GM23338 (cell line): Measurements from ENCODE around the gene MAP2K3. TPM values are rescaled to one million over a fixed set of nuclear protein-coding genes. Genes with fewer than 3 reads are reported as not detected.
A peak's percentile ranks its signal among the peaks of the same experiment; 100 is the strongest.

Experiments
- ATAC-seq: fragments of 200-7000 bp; cut with Tn5 transposase; 3 replicates; pipeline ENCODE4 v1.9.1; 2020
- DNase-seq: peaks from one replicate; pipeline ENCODE4 v3.0.0-alpha.2; 2015; ENCODE audit warnings: low spot score
- H2AFZ ChIP-seq: fragments of 200-600 bp; sonication (generic); 2 replicates; pipeline ENCODE4 v1.8.0; 2016; ENCODE audit warnings: antibody characterized with exemption, mild to moderate bottlenecking, moderate library complexity
- H3F3A ChIP-seq: fragments of 200-600 bp; sonication (generic); replicated peaks from 2 replicates; pipeline ENCODE4 v1.8.0; 2017; ENCODE audit warnings: antibody characterized with exemption, mixed run types, low read depth
- H3K27ac ChIP-seq: fragments of 200-600 bp; sonication (generic); 2 replicates; pipeline ENCODE4 v1.6.1; 2016; ENCODE audit warnings: low read depth
- H3K27me3 ChIP-seq: fragments of 200-600 bp; sonication (generic); 2 replicates; pipeline ENCODE4 v1.8.0; 2016; ENCODE audit warnings: mild to moderate bottlenecking, mixed run types, moderate library complexity; ENCODE audit not compliant: insufficient read depth
- H3K36me3 ChIP-seq: fragments of 200-600 bp; sonication (generic); 2 replicates; pipeline ENCODE4 v1.8.0; 2016; ENCODE audit warnings: mild to moderate bottlenecking; ENCODE audit not compliant: insufficient read depth
- H3K4me1 ChIP-seq: fragments of 200-600 bp; sonication (generic); 2 replicates; pipeline ENCODE4 v1.8.0; 2016; ENCODE audit warnings: mild to moderate bottlenecking, moderate library complexity; ENCODE audit not compliant: insufficient read depth
- H3K4me2 ChIP-seq: fragments of 200-600 bp; sonication (generic); 2 replicates; pipeline ENCODE4 v1.7.1; 2017; ENCODE audit warnings: mixed run types
- H3K4me3 ChIP-seq: fragments of 200-600 bp; sonication (generic); 2 replicates; pipeline ENCODE4 v1.6.1; 2016; ENCODE audit warnings: mixed run types
- H3K79me2 ChIP-seq: fragments of 200-600 bp; sonication (generic); replicated peaks from 2 replicates; pipeline ENCODE4 v1.8.0; 2017; ENCODE audit warnings: mild to moderate bottlenecking; ENCODE audit not compliant: insufficient read depth
- H3K9me2 ChIP-seq: fragments of 200-600 bp; sonication (generic); 2 replicates; pipeline ENCODE4 v1.8.0; 2017; ENCODE audit not compliant: insufficient read depth
- H4K20me1 ChIP-seq: fragments of 200-600 bp; sonication (generic); replicated peaks from 2 replicates; pipeline ENCODE4 v1.8.0; 2017; ENCODE audit warnings: mild to moderate bottlenecking; ENCODE audit not compliant: insufficient read depth
- H3K27ac Mint-ChIP-seq: 2 replicates; pipeline ENCODE4 v1.8.0; 2020; ENCODE audit warnings: inconsistent platforms, mild to moderate bottlenecking, moderate library complexity, mixed read lengths
- H3K27me3 Mint-ChIP-seq: 3 replicates; pipeline ENCODE4 v1.8.0; 2022; ENCODE audit warnings: low read depth, mild to moderate bottlenecking, moderate library complexity, mixed read lengths, inconsistent platforms; ENCODE audit not compliant: insufficient read depth, poor library complexity
- H3K36me3 Mint-ChIP-seq: 3 replicates; pipeline ENCODE4 v1.8.0; 2021; ENCODE audit warnings: low read depth, mild to moderate bottlenecking, inconsistent platforms, moderate library complexity, mixed read lengths
- H3K4me1 Mint-ChIP-seq: 3 replicates; pipeline ENCODE4 v1.8.0; 2020; ENCODE audit warnings: mild to moderate bottlenecking, inconsistent platforms, mixed read lengths
- H3K4me3 Mint-ChIP-seq: 3 replicates; pipeline ENCODE4 v1.8.0; 2021; ENCODE audit warnings: moderate library complexity, mild to moderate bottlenecking, inconsistent platforms, mixed read lengths
- H3K9me3 Mint-ChIP-seq: 3 replicates; pipeline ENCODE4 v1.8.0; 2020; ENCODE audit warnings: moderate library complexity, mild to moderate bottlenecking, inconsistent platforms, mixed read lengths
- CREB1 ChIP-seq: fragments of 250-450 bp; sonication (Bioruptor Pico); IDR thresholded peaks from 2 replicates; pipeline ENCODE4 v1.5.0; 2020; ENCODE audit warnings: low read depth, mild to moderate bottlenecking, moderate library complexity
- EZH2 ChIP-seq: fragments of 200-600 bp; sonication (generic); IDR thresholded peaks from one replicate; pipeline ENCODE4 v1.8.0; 2017; ENCODE audit warnings: antibody characterized with exemption, mild to moderate bottlenecking, low read depth; ENCODE audit not compliant: unreplicated experiment
- EZH2phosphoT487 ChIP-seq: fragments of 200-600 bp; sonication (generic); IDR thresholded peaks from one replicate; pipeline ENCODE4 v1.8.1; 2018; ENCODE audit warnings: antibody characterized with exemption; ENCODE audit not compliant: unreplicated experiment
- NANOG ChIP-seq: IDR thresholded peaks from 2 replicates; pipeline ENCODE4 v1.6.1; 2016; ENCODE audit warnings: antibody characterized with exemption, borderline replicate concordance
- POLR2AphosphoS5 ChIP-seq: IDR thresholded peaks from 2 replicates; pipeline ENCODE4 v1.6.1; 2016; ENCODE audit warnings: antibody characterized with exemption, low read depth
- STAT1 ChIP-seq: IDR thresholded peaks from one replicate; pipeline ENCODE4 v1.6.1; 2016; ENCODE audit warnings: antibody characterized with exemption; ENCODE audit not compliant: unreplicated experiment
- ZNF114 ChIP-seq: fragments of 250-450 bp; sonication (Bioruptor Pico); IDR thresholded peaks from 2 replicates; pipeline ENCODE4 v1.5.0; 2020; ENCODE audit warnings: mild to moderate bottlenecking, moderate library complexity
- ZNF331 ChIP-seq: fragments of 250-450 bp; sonication (Bioruptor Pico); IDR thresholded peaks from 2 replicates; pipeline ENCODE4 v1.5.0; 2020; ENCODE audit warnings: low read depth, mild to moderate bottlenecking, moderate library complexity
- polyA plus RNA-seq: library from polyadenylated mRNA; unstranded; fragments of >200 nt; fragmentation: Nextera tagmentation; extraction: Ambion mirVana; gene quantifications from 2 replicates; pipeline ENCODE4 v1.2.1, GENCODE V29; 2016
- total RNA-seq: library from RNA; depleted of rRNA; stranded (reverse); fragments of >200 nt; shearing (Covaris generic); gene quantifications from 2 replicates; pipeline ENCODE4 v1.2.3, GENCODE V29; 2014
- TF ChIP-seq, protein P1 (sequence below): IDR thresholded peaks from 2 replicates; pipeline ENCODE4 v1.6.1; 2016; ENCODE audit warnings: antibody characterized with exemption
- TF ChIP-seq, protein P2 (sequence below): fragments of 250-450 bp; sonication (Bioruptor Pico); IDR thresholded peaks from 2 replicates; pipeline ENCODE4 v1.5.0; 2020; ENCODE audit warnings: mild to moderate bottlenecking, moderate library complexity
- TF ChIP-seq, protein P3 (sequence below), 2 experiments: fragments of 200-600 bp in 1 of 2; sonication (generic) in 1 of 2; conservative IDR thresholded peaks; 2 replicates each; pipeline versions ENCODE4 v1.5.1 to v1.6.1; 2016 to 2017; ENCODE audit warnings: antibody characterized with exemption in 2 of 2, low read depth in 2 of 2, mild to moderate bottlenecking in 2 of 2, moderate library complexity in 1 of 2
- TF ChIP-seq, protein P4 (sequence below): IDR thresholded peaks from one replicate; pipeline ENCODE4 v1.6.1; 2018; ENCODE audit warnings: antibody characterized with exemption; ENCODE audit not compliant: unreplicated experiment

MAP2K3 gene
- total and polyA plus RNA-seq, 2 experiments from 2014 or later: 28.5 to 31.7 TPM

DNA sequence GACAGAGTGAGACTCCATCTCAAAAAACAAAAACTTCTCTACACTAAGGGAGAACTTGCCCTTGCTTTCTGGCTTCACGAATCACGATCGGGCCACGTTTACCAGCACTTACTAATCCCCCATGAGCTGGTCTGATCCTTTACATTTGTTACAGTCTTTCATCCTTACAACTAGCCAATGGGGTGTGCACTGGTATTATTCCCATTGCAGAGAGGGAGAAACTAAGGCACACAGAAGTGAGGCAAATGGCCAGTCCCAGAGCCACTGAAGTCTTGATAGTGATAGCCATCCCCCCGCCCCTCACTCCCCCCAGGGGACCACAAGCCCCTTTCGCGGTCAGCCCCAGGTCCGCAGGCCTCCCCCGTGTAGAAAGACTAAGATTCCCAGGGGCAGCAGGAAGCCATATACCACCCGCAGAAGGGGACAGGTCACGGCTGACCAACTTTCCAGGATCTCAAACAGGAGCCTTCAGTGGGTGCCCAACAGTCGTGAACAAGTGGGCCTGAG is 32.2 kb upstream of the MAP2K3 start:
- Mint-ChIP-seq H3K27ac (no peak overlapping the region), H3K9me3 (peaks cover 2% of the 10 kb centered on the region; the same call in 2 of the 3 replicates), H3K4me1 (peaks cover 2% of the 10 kb centered on the region; the same call in 2 of the 3 replicates), H3K4me3 (peak overlapping the region; percentile 70), H3K27me3 (peaks cover 16% of the 10 kb centered on the region), H3K36me3 (no peaks in the 10 kb centered on the region)
- TF ChIP-seq, protein P1, sequence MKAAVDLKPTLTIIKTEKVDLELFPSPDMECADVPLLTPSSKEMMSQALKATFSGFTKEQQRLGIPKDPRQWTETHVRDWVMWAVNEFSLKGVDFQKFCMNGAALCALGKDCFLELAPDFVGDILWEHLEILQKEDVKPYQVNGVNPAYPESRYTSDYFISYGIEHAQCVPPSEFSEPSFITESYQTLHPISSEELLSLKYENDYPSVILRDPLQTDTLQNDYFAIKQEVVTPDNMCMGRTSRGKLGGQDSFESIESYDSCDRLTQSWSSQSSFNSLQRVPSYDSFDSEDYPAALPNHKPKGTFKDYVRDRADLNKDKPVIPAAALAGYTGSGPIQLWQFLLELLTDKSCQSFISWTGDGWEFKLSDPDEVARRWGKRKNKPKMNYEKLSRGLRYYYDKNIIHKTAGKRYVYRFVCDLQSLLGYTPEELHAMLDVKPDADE: no peak
- TF ChIP-seq POLR2AphosphoS5 (no peak), ZNF114 (CRISPR knock-in tag) (no peak), EZH2phosphoT487 (no peak), ZNF331 (CRISPR knock-in tag) (no peak), EZH2 (no peak), CREB1 (CRISPR knock-in tag) (no peak), NANOG (no peak), STAT1 (no peak)
- TF ChIP-seq, protein P2, sequence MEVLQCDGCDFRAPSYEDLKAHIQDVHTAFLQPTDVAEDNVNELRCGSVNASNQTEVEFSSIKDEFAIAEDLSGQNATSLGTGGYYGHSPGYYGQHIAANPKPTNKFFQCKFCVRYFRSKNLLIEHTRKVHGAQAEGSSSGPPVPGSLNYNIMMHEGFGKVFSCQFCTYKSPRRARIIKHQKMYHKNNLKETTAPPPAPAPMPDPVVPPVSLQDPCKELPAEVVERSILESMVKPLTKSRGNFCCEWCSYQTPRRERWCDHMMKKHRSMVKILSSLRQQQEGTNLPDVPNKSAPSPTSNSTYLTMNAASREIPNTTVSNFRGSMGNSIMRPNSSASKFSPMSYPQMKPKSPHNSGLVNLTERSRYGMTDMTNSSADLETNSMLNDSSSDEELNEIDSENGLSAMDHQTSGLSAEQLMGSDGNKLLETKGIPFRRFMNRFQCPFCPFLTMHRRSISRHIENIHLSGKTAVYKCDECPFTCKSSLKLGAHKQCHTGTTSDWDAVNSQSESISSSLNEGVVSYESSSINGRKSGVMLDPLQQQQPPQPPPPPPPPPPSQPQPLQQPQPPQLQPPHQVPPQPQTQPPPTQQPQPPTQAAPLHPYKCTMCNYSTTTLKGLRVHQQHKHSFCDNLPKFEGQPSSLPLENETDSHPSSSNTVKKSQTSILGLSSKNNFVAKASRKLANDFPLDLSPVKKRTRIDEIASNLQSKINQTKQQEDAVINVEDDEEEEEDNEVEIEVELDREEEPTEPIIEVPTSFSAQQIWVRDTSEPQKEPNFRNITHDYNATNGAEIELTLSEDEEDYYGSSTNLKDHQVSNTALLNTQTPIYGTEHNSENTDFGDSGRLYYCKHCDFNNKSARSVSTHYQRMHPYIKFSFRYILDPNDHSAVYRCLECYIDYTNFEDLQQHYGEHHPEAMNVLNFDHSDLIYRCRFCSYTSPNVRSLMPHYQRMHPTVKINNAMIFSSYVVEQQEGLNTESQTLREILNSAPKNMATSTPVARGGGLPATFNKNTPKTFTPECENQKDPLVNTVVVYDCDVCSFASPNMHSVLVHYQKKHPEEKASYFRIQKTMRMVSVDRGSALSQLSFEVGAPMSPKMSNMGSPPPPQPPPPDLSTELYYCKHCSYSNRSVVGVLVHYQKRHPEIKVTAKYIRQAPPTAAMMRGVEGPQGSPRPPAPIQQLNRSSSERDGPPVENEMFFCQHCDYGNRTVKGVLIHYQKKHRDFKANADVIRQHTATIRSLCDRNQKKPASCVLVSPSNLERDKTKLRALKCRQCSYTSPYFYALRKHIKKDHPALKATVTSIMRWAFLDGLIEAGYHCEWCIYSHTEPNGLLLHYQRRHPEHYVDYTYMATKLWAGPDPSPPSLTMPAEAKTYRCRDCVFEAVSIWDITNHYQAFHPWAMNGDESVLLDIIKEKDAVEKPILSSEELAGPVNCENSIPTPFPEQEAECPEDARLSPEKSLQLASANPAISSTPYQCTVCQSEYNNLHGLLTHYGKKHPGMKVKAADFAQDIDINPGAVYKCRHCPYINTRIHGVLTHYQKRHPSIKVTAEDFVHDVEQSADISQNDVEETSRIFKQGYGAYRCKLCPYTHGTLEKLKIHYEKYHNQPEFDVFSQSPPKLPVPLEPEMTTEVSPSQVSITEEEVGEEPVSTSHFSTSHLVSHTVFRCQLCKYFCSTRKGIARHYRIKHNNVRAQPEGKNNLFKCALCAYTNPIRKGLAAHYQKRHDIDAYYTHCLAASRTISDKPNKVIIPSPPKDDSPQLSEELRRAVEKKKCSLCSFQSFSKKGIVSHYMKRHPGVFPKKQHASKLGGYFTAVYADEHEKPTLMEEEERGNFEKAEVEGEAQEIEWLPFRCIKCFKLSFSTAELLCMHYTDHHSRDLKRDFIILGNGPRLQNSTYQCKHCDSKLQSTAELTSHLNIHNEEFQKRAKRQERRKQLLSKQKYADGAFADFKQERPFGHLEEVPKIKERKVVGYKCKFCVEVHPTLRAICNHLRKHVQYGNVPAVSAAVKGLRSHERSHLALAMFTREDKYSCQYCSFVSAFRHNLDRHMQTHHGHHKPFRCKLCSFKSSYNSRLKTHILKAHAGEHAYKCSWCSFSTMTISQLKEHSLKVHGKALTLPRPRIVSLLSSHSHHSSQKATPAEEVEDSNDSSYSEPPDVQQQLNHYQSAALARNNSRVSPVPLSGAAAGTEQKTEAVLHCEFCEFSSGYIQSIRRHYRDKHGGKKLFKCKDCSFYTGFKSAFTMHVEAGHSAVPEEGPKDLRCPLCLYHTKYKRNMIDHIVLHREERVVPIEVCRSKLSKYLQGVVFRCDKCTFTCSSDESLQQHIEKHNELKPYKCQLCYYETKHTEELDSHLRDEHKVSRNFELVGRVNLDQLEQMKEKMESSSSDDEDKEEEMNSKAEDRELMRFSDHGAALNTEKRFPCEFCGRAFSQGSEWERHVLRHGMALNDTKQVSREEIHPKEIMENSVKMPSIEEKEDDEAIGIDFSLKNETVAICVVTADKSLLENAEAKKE: no peak
- TF ChIP-seq, protein P3, sequence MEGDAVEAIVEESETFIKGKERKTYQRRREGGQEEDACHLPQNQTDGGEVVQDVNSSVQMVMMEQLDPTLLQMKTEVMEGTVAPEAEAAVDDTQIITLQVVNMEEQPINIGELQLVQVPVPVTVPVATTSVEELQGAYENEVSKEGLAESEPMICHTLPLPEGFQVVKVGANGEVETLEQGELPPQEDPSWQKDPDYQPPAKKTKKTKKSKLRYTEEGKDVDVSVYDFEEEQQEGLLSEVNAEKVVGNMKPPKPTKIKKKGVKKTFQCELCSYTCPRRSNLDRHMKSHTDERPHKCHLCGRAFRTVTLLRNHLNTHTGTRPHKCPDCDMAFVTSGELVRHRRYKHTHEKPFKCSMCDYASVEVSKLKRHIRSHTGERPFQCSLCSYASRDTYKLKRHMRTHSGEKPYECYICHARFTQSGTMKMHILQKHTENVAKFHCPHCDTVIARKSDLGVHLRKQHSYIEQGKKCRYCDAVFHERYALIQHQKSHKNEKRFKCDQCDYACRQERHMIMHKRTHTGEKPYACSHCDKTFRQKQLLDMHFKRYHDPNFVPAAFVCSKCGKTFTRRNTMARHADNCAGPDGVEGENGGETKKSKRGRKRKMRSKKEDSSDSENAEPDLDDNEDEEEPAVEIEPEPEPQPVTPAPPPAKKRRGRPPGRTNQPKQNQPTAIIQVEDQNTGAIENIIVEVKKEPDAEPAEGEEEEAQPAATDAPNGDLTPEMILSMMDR (conservative IDR thresholded peaks at IDR 0.05; ENCODE audit: low read depth in 2 of 2): no peak
- TF ChIP-seq, protein P4, sequence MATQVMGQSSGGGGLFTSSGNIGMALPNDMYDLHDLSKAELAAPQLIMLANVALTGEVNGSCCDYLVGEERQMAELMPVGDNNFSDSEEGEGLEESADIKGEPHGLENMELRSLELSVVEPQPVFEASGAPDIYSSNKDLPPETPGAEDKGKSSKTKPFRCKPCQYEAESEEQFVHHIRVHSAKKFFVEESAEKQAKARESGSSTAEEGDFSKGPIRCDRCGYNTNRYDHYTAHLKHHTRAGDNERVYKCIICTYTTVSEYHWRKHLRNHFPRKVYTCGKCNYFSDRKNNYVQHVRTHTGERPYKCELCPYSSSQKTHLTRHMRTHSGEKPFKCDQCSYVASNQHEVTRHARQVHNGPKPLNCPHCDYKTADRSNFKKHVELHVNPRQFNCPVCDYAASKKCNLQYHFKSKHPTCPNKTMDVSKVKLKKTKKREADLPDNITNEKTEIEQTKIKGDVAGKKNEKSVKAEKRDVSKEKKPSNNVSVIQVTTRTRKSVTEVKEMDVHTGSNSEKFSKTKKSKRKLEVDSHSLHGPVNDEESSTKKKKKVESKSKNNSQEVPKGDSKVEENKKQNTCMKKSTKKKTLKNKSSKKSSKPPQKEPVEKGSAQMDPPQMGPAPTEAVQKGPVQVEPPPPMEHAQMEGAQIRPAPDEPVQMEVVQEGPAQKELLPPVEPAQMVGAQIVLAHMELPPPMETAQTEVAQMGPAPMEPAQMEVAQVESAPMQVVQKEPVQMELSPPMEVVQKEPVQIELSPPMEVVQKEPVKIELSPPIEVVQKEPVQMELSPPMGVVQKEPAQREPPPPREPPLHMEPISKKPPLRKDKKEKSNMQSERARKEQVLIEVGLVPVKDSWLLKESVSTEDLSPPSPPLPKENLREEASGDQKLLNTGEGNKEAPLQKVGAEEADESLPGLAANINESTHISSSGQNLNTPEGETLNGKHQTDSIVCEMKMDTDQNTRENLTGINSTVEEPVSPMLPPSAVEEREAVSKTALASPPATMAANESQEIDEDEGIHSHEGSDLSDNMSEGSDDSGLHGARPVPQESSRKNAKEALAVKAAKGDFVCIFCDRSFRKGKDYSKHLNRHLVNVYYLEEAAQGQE: no peak
- Histone ChIP-seq H3K27ac (no peak overlapping the region), H4K20me1 (no peaks in the 10 kb centered on the region), H3K4me2 (peak overlapping the region; percentile 84), H3K4me1 (peaks cover 28% of the 10 kb centered on the region), H3K4me3 (peak overlapping the region; percentile 59), H3K9me2 (no peaks in the 10 kb centered on the region), H2AFZ (peak overlapping the region; percentile 43; the same call in 1 of the 2 replicates), H3K79me2 (no peaks in the 10 kb centered on the region), H3F3A (peaks cover 5% of the 10 kb centered on the region; the same call in 1 of the 2 replicates), H3K36me3 (no peaks in the 10 kb centered on the region), H3K27me3 (peaks cover 5% of the 10 kb centered on the region; the same call in 1 of the 2 replicates)
- ATAC-seq (no peak), DNase-seq (no peak)
